ENCODE data around the gene PCARE. TPM values are rescaled to one million over a fixed set of nuclear protein-coding genes. Genes with fewer than 3 reads are reported as not detected.

The PCARE gene
- total and polyA plus RNA-seq, 3 donors from 2014 or later = 0.06 to 1.0 (median 0.76) TPM

DNA sequence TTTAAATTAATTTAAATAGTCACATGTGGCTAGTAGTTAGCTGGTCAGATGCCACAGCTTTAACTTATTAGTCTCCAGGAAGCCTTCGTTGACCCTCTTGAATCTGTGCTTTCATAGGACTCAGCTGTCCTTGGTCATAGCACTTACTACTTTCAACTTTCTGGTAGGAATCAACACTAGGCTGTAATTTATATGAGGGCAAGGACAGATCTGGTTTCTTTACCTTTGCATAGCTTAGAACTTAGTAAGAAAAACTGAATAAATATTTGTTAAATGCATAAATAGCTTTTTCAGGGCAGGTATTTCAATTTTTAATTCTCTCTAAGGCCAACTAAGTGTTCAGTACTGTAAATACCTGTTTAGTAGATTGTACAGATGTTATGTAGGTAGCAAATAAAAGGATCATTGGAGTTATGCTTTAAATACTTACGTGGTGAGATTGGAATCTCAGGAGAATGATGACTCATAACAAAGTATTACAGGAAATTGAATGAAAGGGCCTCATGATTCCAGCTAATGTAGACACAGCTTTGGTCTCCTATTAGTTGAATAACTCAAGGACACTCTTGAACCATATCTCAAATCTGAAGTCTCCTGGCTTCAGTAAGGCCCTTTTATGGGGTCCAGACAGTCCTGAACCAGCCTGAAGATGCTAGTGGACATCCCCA is 43.4 kb upstream of the PCARE start:
- no peak overlapping the region for H3K27ac ChIP-seq
- no peak overlapping the region for H3K4me3 ChIP-seq
- H3K9me3 ChIP-seq = no peaks in the 10 kb centered on the region
- DNase-seq = no peak
- intact Hi-C loops (cut with DNase I; ENCODE audit: low total_unique reads) = no loop called here
- no peaks in the 10 kb centered on the region for H3K36me3 ChIP-seq (ENCODE audit: low read depth, missing control alignments)
- peaks cover 6% of the 10 kb centered on the region for H3K4me1 ChIP-seq
- TF ChIP-seq POLR2A (IDR thresholded peaks at IDR 0.05) = no peak
- TF ChIP-seq, protein P1, sequence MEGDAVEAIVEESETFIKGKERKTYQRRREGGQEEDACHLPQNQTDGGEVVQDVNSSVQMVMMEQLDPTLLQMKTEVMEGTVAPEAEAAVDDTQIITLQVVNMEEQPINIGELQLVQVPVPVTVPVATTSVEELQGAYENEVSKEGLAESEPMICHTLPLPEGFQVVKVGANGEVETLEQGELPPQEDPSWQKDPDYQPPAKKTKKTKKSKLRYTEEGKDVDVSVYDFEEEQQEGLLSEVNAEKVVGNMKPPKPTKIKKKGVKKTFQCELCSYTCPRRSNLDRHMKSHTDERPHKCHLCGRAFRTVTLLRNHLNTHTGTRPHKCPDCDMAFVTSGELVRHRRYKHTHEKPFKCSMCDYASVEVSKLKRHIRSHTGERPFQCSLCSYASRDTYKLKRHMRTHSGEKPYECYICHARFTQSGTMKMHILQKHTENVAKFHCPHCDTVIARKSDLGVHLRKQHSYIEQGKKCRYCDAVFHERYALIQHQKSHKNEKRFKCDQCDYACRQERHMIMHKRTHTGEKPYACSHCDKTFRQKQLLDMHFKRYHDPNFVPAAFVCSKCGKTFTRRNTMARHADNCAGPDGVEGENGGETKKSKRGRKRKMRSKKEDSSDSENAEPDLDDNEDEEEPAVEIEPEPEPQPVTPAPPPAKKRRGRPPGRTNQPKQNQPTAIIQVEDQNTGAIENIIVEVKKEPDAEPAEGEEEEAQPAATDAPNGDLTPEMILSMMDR (IDR thresholded peaks at IDR 0.05) = no peak
- 77 to 78% methylated on average over 2 of the region's 2 CpGs for WGBS, 2 donors
- H3K27me3 ChIP-seq = no peaks in the 10 kb centered on the region

- peak; percentile 78 for DNase-seq
- Histone ChIP-seq H3K36me3 (ENCODE audit: low read depth, missing control alignments) (no peaks in the 10 kb centered on the region), H3K27me3 (no peaks in the 10 kb centered on the region), H3K4me3 (peak overlapping the region; percentile 83 to 84), H3K4me1 (peaks cover 6% of the 10 kb centered on the region), H3K9me3 (no peaks in the 10 kb centered on the region), H3K27ac (peak overlapping the region; percentile 84 to 88)
- 2 to 3% methylated on average over 16 to 49 of the region's 53 CpGs for WGBS, 2 donors
- TF ChIP-seq POLR2A (IDR thresholded peaks at IDR 0.05) = no peak
- TF ChIP-seq, protein P1 (IDR thresholded peaks at IDR 0.05) = no peak
- intact Hi-C loops (cut with DNase I; ENCODE audit: low total_unique reads) = no loop called here
Measured at GRCh38 chr2:29115797-29116781, 41.8 kb upstream of the PCARE start.

GRCh38 chr2:29114946-29115609 is 40.8 kb upstream of the PCARE start, which contains the start of gene CLIP4:
Gene CLIP4 (plus strand): TSS chr2:29115415. CDS start chr2:29121389, 5,974 bp downstream.
- Histone ChIP-seq H3K4me3 (peak within 1 kb of the TSS; percentile 83 to 84), H3K4me1 (peaks cover 6% of the 10 kb centered on the region), H3K27ac (peak within 1 kb of the TSS; percentile 85 to 88), H3K9me3 (no peaks in the 10 kb centered on the region), H3K27me3 (no peaks in the 10 kb centered on the region), H3K36me3 (ENCODE audit: low read depth, missing control alignments) (no peaks in the 10 kb centered on the region)
- WGBS, 2 donors = 0 to 1% methylated on average over 18 to 32 of the region's 76 CpGs
- DNase-seq = peak; percentile 71
- TF ChIP-seq POLR2A (IDR thresholded peaks at IDR 0.05) = no peak
- TF ChIP-seq, protein P1 (IDR thresholded peaks at IDR 0.05) = no peak
- intact Hi-C loops (cut with DNase I; ENCODE audit: low total_unique reads) = no loop called here

DNA sequence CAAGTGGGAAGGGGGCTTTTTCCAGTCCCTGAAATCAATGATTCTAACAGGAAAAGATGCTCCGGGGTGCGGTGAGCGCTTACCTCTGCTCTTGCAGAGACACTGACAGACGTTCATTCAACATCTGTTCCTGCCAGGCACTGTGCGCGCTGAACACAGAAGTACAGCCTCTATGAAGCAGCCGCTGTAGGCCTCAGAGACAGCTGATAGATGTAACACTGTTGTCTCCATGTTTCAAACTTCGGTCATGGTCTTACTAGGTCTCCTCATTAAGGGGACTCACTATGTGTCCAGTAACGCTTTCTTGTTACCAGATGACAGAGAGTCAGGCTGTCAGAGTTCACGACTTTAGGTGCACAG is 40.2 kb upstream of the PCARE start:
- H3K9me3 ChIP-seq = no peaks in the 10 kb centered on the region
- H3K4me1 ChIP-seq = peaks cover 6% of the 10 kb centered on the region
- 30 to 38% methylated on average over 10 of the region's 10 CpGs for WGBS, 2 donors
- H3K4me3 ChIP-seq = peak overlapping the region; percentile 71 to 83
- TF ChIP-seq, protein P1 (IDR thresholded peaks at IDR 0.05) = no peak
- no peak for TF ChIP-seq POLR2A (IDR thresholded peaks at IDR 0.05)
- H3K36me3 ChIP-seq (ENCODE audit: low read depth, missing control alignments) = no peaks in the 10 kb centered on the region
- peak overlapping the region; percentile 85 to 88 for H3K27ac ChIP-seq
- H3K27me3 ChIP-seq = no peaks in the 10 kb centered on the region
- peak; percentile 37 for DNase-seq
- intact Hi-C loops (cut with DNase I; ENCODE audit: low total_unique reads) = no loop called here
